ENCODE measurements around the gene TTYH3. TPM values are rescaled to one million over a fixed set of nuclear protein-coding genes. Genes with fewer than 3 reads are reported as not detected.

The TTYH3 gene
- total and polyA plus RNA-seq, 9 of the 15 experiments (the other 6 are each of a cell fraction or from before 2014, with no cell fraction given) = 0.01 to 5.5 (median 1.1) TPM

DNA sequence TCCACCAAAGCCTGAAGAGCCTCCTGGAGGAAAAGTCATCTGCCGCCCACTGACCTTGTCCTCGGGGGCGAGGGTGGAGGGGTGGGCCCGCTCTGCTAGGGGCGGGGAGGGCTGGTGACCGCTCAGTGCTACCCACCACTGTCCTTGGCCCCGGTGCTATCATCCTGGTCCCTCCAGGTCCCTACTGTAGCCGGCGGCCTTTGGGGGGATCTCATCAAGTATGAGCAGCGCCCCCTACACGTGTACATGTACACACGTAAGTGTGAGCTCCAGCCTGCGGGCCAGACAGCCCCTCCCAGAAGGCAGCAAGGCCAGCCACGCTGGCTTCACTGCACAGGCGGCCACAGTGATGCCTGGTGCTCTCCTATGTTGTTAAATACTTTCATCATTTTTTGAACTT is 19.6 kb downstream of the TTYH3 start:
- ATAC-seq (peak; percentile 65), DNase-seq (ENCODE audit: extremely low read depth in 1 of 4, low spot score in 3 of 4) (peak; percentile 58 to 64 (median 60)), FAIRE-seq (peak; percentile 63)
- Histone ChIP-seq H3K9me1 (ENCODE audit: control insufficient read depth, insufficient read depth, low read length) (no peaks in the 10 kb centered on the region), H3K9me3 (replicated peaks; ENCODE audit: control insufficient read depth, insufficient read depth, low read depth, low read length) (no peaks in the 10 kb centered on the region), H3K79me2 (ENCODE audit: control insufficient read depth, insufficient read depth, low read length) (no peaks in the 10 kb centered on the region), H3K27me3 (ENCODE audit: control insufficient read depth in 2 of 2, insufficient read depth in 2 of 2, low read length in 2 of 2) (peaks cover 2 to 17% of the 10 kb centered on the region in 2 experiments; a peak in 2 of 5 replicates), H3K36me3 (ENCODE audit: control insufficient read depth, insufficient read depth, low read length) (no peaks in the 10 kb centered on the region), H3K4me2 (ENCODE audit: insufficient read depth, low read length) (no peak overlapping the region), H3K4me3 (no peak overlapping the region), H2AFZ (ENCODE audit: low read depth, low read length) (no peak overlapping the region), H3K27ac (ENCODE audit: extremely low read depth, low read depth, low read length) (no peak overlapping the region), H4K20me1 (replicated peaks; ENCODE audit: control insufficient read depth, insufficient read depth, low read length) (peaks cover 5% of the 10 kb centered on the region; the same call in 1 of the 2 replicates), H3K4me1 (replicated peaks in 1 of 2; ENCODE audit: control insufficient read depth in 2 of 2, insufficient read depth in 2 of 2, low read length in 2 of 2) (peaks cover 6 to 58% of the 10 kb centered on the region in 2 experiments; a peak in 3 of 5 replicates), H3K9ac (ENCODE audit: insufficient read depth in 1 of 2, low read depth in 2 of 2, low read length in 2 of 2) (peak overlapping the region in 1 of 2 experiments; percentile 58; a peak in 1 of 4 replicates)
- ChIA-PET POLR2A (interaction anchor here (0.6 kb wide), 1 partner anchor 18 kb away, joined by 3 read pairs; no protein-coding TSS in a partner anchor), CTCF (ENCODE audit: low intra/inter-chr PET ratio) (no interaction called here)
- intact Hi-C loops (cut with micrococcal nuclease) = loop anchor here (10.0 kb wide), 1 partner anchor 87 kb away; no protein-coding TSS in a partner anchor
- BruUV-seq (replicated peaks) = no TSS peak
- in situ Hi-C loops (cut with MboI) = no loop called here
- 36% methylated on average over 13 of the region's 15 CpGs for WGBS (ENCODE audit: insufficient coverage, low coverage, missing lambda C conversion rate)
- TF ChIP-seq U2AF2 (optimal IDR thresholded peaks at IDR 0.05; ENCODE audit: low read depth, low read length) (no peak), PHB2 (IDR thresholded peaks at IDR 0.05; ENCODE audit: low read depth) (no peak), SOX6 (IDR thresholded peaks at IDR 0.05) (no peak), LARP7 (IDR thresholded peaks at IDR 0.05) (no peak), ZNF445 (CRISPR knock-in tag; IDR thresholded peaks at IDR 0.05; ENCODE audit: low read depth) (no peak), ETV1 (tag; conservative IDR thresholded peaks at IDR 0.05; ENCODE audit: low read depth) (no peak), ZNF764 (CRISPR knock-in tag; IDR thresholded peaks at IDR 0.05; ENCODE audit: low read depth) (no peak), RB1 (IDR thresholded peaks at IDR 0.05; ENCODE audit: low read depth) (no peak), NR2C1 (IDR thresholded peaks at IDR 0.05) (no peak), NR2C1 (tag; IDR thresholded peaks at IDR 0.05) (no peak), CTCF (IDR thresholded peaks at IDR 0.05 in 2 of 3, conservative IDR thresholded peaks at IDR 0.05 in 1 of 3; ENCODE audit: insufficient read depth in 2 of 3, low read depth in 1 of 3, low read length in 3 of 3) (peak; percentile 48 to 55 (median 53); a peak in 5 of 6 replicates), BRD4 (IDR thresholded peaks at IDR 0.05) (no peak), MEF2A (IDR thresholded peaks at IDR 0.05; ENCODE audit: control insufficient read depth, low read depth, low read length) (no peak)
- TF ChIP-seq, protein P1, sequence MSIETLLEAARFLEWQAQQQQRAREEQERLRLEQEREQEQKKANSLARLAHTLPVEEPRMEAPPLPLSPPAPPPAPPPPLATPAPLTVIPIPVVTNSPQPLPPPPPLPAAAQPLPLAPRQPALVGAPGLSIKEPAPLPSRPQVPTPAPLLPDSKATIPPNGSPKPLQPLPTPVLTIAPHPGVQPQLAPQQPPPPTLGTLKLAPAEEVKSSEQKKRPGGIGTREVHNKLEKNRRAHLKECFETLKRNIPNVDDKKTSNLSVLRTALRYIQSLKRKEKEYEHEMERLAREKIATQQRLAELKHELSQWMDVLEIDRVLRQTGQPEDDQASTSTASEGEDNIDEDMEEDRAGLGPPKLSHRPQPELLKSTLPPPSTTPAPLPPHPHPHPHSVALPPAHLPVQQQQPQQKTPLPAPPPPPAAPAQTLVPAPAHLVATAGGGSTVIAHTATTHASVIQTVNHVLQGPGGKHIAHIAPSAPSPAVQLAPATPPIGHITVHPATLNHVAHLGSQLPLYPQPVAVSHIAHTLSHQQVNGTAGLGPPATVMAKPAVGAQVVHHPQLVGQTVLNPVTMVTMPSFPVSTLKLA (conservative IDR thresholded peaks at IDR 0.05) = peak in 1 of 2 experiments; percentile 41; a peak in 1 of 4 replicates
- TF ChIP-seq, protein P2, sequence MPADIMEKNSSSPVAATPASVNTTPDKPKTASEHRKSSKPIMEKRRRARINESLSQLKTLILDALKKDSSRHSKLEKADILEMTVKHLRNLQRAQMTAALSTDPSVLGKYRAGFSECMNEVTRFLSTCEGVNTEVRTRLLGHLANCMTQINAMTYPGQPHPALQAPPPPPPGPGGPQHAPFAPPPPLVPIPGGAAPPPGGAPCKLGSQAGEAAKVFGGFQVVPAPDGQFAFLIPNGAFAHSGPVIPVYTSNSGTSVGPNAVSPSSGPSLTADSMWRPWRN (IDR thresholded peaks at IDR 0.05; ENCODE audit: low read depth) = no peak
- TF ChIP-seq, protein P3, sequence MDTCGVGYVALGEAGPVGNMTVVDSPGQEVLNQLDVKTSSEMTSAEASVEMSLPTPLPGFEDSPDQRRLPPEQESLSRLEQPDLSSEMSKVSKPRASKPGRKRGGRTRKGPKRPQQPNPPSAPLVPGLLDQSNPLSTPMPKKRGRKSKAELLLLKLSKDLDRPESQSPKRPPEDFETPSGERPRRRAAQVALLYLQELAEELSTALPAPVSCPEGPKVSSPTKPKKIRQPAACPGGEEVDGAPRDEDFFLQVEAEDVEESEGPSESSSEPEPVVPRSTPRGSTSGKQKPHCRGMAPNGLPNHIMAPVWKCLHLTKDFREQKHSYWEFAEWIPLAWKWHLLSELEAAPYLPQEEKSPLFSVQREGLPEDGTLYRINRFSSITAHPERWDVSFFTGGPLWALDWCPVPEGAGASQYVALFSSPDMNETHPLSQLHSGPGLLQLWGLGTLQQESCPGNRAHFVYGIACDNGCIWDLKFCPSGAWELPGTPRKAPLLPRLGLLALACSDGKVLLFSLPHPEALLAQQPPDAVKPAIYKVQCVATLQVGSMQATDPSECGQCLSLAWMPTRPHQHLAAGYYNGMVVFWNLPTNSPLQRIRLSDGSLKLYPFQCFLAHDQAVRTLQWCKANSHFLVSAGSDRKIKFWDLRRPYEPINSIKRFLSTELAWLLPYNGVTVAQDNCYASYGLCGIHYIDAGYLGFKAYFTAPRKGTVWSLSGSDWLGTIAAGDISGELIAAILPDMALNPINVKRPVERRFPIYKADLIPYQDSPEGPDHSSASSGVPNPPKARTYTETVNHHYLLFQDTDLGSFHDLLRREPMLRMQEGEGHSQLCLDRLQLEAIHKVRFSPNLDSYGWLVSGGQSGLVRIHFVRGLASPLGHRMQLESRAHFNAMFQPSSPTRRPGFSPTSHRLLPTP (IDR thresholded peaks at IDR 0.05; ENCODE audit: borderline replicate concordance, extremely low read depth, insufficient read length) = no peak
